ENCODE data around the gene CEP70.

DNA sequence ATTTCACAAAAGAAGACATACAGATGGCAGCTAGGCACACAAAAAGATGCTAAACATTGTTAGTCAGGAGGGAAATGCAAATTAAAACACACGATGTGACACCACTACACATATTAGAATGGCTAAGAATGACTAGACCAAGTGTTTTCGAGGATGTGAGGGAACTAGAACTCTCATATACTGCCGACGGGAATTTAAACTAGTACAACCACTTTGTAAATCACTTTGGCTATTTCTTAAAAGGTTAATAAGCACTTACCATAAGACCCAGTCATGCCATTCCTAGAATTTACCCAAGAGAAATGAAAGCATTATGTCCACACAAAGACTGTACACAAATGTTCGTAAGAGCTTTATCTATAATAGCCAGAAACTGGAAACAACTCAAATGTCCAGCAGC, 5.6 kb downstream of the CEP70 start:
- TF ChIP-seq ZNF24 (IDR thresholded peaks at IDR 0.05) = no peak
- TF ChIP-seq SIN3A (IDR thresholded peaks at IDR 0.05; ENCODE audit: low read depth, low read length) = no peak
- TF ChIP-seq NFYB (IDR thresholded peaks at IDR 0.05; ENCODE audit: insufficient read depth, low read depth, low read length) = no peak
- no peak for TF ChIP-seq CUX1 (IDR thresholded peaks at IDR 0.05; ENCODE audit: insufficient replicate concordance, low read depth, low read length)
- TF ChIP-seq FOXM1 (IDR thresholded peaks at IDR 0.05; ENCODE audit: low read depth, low read length) = no peak
- no peak for TF ChIP-seq GABPA (IDR thresholded peaks at IDR 0.05; ENCODE audit: low read depth)
- no peak for TF ChIP-seq CEBPB (IDR thresholded peaks at IDR 0.05; ENCODE audit: borderline replicate concordance in 1 of 2, low read depth in 2 of 2, low read length in 2 of 2)
- TF ChIP-seq, protein P1, sequence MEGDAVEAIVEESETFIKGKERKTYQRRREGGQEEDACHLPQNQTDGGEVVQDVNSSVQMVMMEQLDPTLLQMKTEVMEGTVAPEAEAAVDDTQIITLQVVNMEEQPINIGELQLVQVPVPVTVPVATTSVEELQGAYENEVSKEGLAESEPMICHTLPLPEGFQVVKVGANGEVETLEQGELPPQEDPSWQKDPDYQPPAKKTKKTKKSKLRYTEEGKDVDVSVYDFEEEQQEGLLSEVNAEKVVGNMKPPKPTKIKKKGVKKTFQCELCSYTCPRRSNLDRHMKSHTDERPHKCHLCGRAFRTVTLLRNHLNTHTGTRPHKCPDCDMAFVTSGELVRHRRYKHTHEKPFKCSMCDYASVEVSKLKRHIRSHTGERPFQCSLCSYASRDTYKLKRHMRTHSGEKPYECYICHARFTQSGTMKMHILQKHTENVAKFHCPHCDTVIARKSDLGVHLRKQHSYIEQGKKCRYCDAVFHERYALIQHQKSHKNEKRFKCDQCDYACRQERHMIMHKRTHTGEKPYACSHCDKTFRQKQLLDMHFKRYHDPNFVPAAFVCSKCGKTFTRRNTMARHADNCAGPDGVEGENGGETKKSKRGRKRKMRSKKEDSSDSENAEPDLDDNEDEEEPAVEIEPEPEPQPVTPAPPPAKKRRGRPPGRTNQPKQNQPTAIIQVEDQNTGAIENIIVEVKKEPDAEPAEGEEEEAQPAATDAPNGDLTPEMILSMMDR (IDR thresholded peaks at IDR 0.05 in 2 of 3, conservative IDR thresholded peaks at IDR 0.05 in 1 of 3; ENCODE audit: control insufficient read depth in 2 of 3, extremely low read depth in 1 of 3, insufficient read depth in 1 of 3, low read depth in 3 of 3, low read length in 3 of 3) = no peak
- TF ChIP-seq TARDBP (IDR thresholded peaks at IDR 0.05; ENCODE audit: borderline replicate concordance) = no peak
- TF ChIP-seq TAF1 (IDR thresholded peaks at IDR 0.05; ENCODE audit: borderline replicate concordance, low read depth, low read length) = no peak
- TF ChIP-seq, protein P2, sequence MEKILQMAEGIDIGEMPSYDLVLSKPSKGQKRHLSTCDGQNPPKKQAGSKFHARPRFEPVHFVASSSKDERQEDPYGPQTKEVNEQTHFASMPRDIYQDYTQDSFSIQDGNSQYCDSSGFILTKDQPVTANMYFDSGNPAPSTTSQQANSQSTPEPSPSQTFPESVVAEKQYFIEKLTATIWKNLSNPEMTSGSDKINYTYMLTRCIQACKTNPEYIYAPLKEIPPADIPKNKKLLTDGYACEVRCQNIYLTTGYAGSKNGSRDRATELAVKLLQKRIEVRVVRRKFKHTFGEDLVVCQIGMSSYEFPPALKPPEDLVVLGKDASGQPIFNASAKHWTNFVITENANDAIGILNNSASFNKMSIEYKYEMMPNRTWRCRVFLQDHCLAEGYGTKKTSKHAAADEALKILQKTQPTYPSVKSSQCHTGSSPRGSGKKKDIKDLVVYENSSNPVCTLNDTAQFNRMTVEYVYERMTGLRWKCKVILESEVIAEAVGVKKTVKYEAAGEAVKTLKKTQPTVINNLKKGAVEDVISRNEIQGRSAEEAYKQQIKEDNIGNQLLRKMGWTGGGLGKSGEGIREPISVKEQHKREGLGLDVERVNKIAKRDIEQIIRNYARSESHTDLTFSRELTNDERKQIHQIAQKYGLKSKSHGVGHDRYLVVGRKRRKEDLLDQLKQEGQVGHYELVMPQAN (conservative IDR thresholded peaks at IDR 0.05) = no peak
- TF ChIP-seq BCL11A (IDR thresholded peaks at IDR 0.05; ENCODE audit: low read depth, low read length) = no peak

Data from GM12878 (cell line).